ENCODE data around the gene C13orf46. TPM values are rescaled to one million over a fixed set of nuclear protein-coding genes. Genes with fewer than 3 reads are reported as not detected.

Gene C13orf46
- total RNA-seq, 2 experiments from 2014 or later, result 0.21 TPM; not detected in 1

GRCh38 chr13:113952983-113953520 is 20.8 kb downstream of the C13orf46 start:
- Histone ChIP-seq H3K79me2 (ENCODE audit: insufficient read depth, low read depth, low read length) (no peaks in the 10 kb centered on the region), H3K9me3 (ENCODE audit: low read length) (no peaks in the 10 kb centered on the region), H3K4me3 (ENCODE audit: low read depth, low read length, poor library complexity, severe bottlenecking) (no peak overlapping the region), H3K27ac (ENCODE audit: low read depth, low read length, poor library complexity, severe bottlenecking) (no peak overlapping the region), H3K9me2 (ENCODE audit: insufficient read depth, low read length) (no peaks in the 10 kb centered on the region), H3K4me1 (ENCODE audit: insufficient read depth, low read length, poor library complexity, severe bottlenecking) (no peaks in the 10 kb centered on the region), H3K4me2 (ENCODE audit: low read length) (no peak overlapping the region), H3K36me3 (ENCODE audit: insufficient read depth, low read length) (no peaks in the 10 kb centered on the region), H2AFZ (ENCODE audit: low read length) (no peak overlapping the region), H4K20me1 (ENCODE audit: insufficient read depth, low read length) (no peaks in the 10 kb centered on the region)
- CTCF ChIA-PET (ENCODE audit: unreplicated experiment), result no interaction called here
- no peak for DNase-seq (ENCODE audit: low spot score)
- POLR2A ChIA-PET, result interaction anchor here (0.6 kb wide), 1 partner anchor 329 kb away, joined by 3 read pairs; no protein-coding TSS in a partner anchor
- TF ChIP-seq CTCF (conservative IDR thresholded peaks at IDR 0.05; ENCODE audit: low read length) (no peak), EZH2phosphoT487 (IDR thresholded peaks at IDR 0.05; ENCODE audit: borderline replicate concordance, low read depth, low read length) (no peak)
- intact Hi-C loops (cut with micrococcal nuclease; ENCODE audit: unreplicated experiment), result no loop called here
- no TSS peak for BruUV-seq (replicated peaks)

- ChIA-PET CTCF (ENCODE audit: unreplicated experiment) (no interaction called here), POLR2A (no interaction called here)
- H3K4me3 ChIP-seq (ENCODE audit: low read depth, low read length, poor library complexity, severe bottlenecking), result no peak overlapping the region
- no peaks in the 10 kb centered on the region for H4K20me1 ChIP-seq (ENCODE audit: insufficient read depth, low read length)
- H3K4me2 ChIP-seq (ENCODE audit: low read length), result no peak overlapping the region
- no peaks in the 10 kb centered on the region for H3K9me3 ChIP-seq (ENCODE audit: low read length)
- H3K27ac ChIP-seq (ENCODE audit: low read depth, low read length, poor library complexity, severe bottlenecking), result no peak overlapping the region
- no peak for TF ChIP-seq CTCF (conservative IDR thresholded peaks at IDR 0.05; ENCODE audit: low read length)
- no peak for TF ChIP-seq EZH2phosphoT487 (IDR thresholded peaks at IDR 0.05; ENCODE audit: borderline replicate concordance, low read depth, low read length)
- intact Hi-C loops (cut with micrococcal nuclease; ENCODE audit: unreplicated experiment), result no loop called here
- H2AFZ ChIP-seq (ENCODE audit: low read length), result no peak overlapping the region
- no peak for DNase-seq (ENCODE audit: low spot score)
- no TSS peak for BruUV-seq (replicated peaks)
- no peaks in the 10 kb centered on the region for H3K4me1 ChIP-seq (ENCODE audit: insufficient read depth, low read length, poor library complexity, severe bottlenecking)
- H3K79me2 ChIP-seq (ENCODE audit: insufficient read depth, low read depth, low read length), result no peaks in the 10 kb centered on the region
- no peaks in the 10 kb centered on the region for H3K36me3 ChIP-seq (ENCODE audit: insufficient read depth, low read length)
- no peaks in the 10 kb centered on the region for H3K9me2 ChIP-seq (ENCODE audit: insufficient read depth, low read length)
Observed at GRCh38 chr13:113952151-113952982, 21.5 kb downstream of the C13orf46 start.

Measured in OCI-LY7 (cell line).